Activated CD8-positive, alpha-beta memory T cell treated with anti-CD3 and anti-CD28 coated beads, Interleukin-2, amount 50 U/mL, for 24 hours (primary cell): Measurements from ENCODE around the gene CCDC158.
"Not testable (repeated sequence)": the region's sequence is repeated elsewhere in the genome, so short reads cannot be mapped to it uniquely, and the experiment has no call there.

Experiments
- DNase-seq: peaks from one replicate; pipeline ENCODE4 v3.0.0-alpha.2; 2020; ENCODE audit errors: extremely low read depth

Gene CCDC158

GRCh38 chr4:76420762-76421581 lies at the start of gene CCDC158:
CCDC158 (minus strand) TSS chr4:76421141; CDS start chr4:76403207, 17,934 bp downstream.
- no peak for DNase-seq

- no peak for DNase-seq
Measured at GRCh38 chr4:76470532-76470931, 49.6 kb upstream of the CCDC158 start.

DNA sequence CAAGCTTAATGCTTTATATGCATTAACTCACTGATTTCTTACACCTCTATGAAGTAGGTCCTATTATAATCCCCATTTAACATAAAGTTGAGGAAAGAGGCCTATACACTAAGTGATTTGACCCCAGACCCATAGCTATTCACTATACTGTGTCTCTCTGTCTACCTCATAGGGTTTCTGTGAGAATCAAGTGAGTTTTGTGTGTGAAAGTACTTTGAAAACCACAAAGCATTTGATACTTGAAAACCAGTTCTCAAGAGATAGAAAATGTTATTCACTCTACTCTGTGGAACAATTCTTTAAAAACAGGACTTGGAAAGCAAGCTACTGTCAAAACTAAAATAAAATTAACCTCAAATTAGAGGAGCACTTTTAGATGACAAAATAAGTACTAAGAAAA lies 49.1 kb upstream of the CCDC158 start:
- DNase-seq, result no peak

- DNase-seq, result no peak
Measured at GRCh38 chr4:76463568-76463967, 42.6 kb upstream of the CCDC158 start.

DNA sequence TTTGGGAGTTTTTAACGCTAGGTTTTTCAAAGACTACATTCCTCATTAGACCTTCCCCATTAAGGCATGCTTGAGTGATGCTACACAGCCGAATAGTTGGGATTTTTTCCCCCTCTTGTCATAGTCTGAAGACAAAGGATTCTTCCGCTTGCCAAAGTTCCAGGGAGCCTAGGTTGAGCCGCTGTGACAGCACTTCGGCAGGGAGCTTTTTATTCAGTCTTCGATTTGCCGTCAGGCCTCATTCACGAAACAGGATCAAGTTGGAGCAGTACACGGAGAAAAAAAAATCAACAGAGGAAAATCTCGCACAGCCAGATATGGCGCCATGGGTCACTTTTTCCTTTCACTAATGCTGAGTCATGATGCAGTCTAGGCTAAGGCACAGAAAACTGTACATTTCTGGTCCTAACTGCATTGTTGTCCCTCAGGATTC lies 38.4 kb upstream of the CCDC158 start:
- no peak for DNase-seq

GRCh38 chr4:76458825-76459224 lies 37.9 kb upstream of the CCDC158 start:
- DNase-seq, result no peak

GRCh38 chr4:76458297-76458696 lies 37.4 kb upstream of the CCDC158 start:
- DNase-seq, result no peak

- DNase-seq, result no peak
Measured at GRCh38 chr4:76457885-76458284, 36.9 kb upstream of the CCDC158 start.

DNA sequence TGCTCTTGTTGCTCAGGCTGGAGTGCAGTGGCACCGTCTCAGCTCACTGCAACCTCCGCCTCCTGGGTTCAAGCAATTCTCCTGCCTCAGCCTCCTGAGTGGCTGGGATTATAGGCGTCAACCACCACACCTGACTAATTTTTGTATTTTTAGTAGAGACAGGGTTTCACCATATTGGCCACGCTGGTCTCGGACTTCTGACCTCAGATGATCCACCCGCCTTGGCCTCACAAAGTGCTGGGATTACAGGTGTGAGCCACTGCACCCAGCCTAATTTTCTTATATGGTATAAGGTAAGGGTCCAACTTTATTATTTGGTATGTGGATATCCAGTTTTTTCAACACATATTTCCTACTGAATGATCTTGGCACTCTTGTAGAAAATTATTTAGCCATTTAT lies 33.1 kb upstream of the CCDC158 start:
- not testable (repeated sequence) for DNase-seq

DNA sequence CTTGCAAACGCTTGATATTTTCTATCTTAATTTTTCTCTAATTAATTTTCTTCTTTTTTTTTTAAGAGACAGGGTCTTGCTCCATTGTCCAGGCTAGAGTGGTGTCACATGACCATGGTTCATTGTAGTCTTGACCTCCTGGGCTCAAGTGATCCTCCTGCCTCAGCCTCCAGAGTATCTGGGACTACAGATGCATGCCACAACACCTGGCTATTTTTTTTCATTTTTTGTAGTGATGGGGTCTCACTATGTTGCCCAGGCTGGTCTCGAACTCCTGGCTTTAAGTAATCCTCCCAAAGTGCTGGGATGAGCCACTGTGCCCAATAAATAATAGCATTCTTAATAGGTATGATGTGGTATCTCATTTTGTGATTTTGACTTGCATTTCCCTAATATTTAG lies 32.3 kb upstream of the CCDC158 start:
- no peak for DNase-seq

GRCh38 chr4:76449833-76450232 lies 28.9 kb upstream of the CCDC158 start:
- no peak for DNase-seq

GRCh38 chr4:76449362-76449767 lies 28.4 kb upstream of the CCDC158 start:
- no peak for DNase-seq

- no peak for DNase-seq
Measured at GRCh38 chr4:76448211-76448610, 27.3 kb upstream of the CCDC158 start.

- no peak for DNase-seq
Measured at GRCh38 chr4:76447393-76447851, 26.5 kb upstream of the CCDC158 start.

- no peak for DNase-seq
Measured at GRCh38 chr4:76445911-76446310, 25.0 kb upstream of the CCDC158 start.

GRCh38 chr4:76443376-76443775 lies 22.4 kb upstream of the CCDC158 start:
- DNase-seq, result no peak

DNA sequence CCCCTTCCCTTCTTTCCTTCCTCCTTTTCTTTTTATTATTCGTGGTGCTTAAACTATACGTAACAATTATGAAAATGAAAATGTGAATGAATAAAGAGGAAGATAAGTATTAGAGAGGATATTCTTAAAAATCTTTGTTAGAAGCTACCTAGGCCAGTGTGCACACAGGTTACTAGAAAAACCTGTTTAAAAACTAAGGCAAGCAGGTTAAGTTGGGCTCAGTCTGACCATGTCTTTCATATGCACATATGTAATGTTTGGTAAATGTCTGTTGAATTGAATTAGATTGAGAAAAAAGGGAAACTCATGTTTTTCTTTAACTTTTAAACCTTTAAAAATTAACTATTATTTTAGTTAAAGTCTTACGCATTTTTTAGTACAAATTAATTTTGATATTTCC lies 21.9 kb upstream of the CCDC158 start:
- no peak for DNase-seq

GRCh38 chr4:76441881-76442280 lies 20.9 kb upstream of the CCDC158 start:
- DNase-seq, result no peak

DNA sequence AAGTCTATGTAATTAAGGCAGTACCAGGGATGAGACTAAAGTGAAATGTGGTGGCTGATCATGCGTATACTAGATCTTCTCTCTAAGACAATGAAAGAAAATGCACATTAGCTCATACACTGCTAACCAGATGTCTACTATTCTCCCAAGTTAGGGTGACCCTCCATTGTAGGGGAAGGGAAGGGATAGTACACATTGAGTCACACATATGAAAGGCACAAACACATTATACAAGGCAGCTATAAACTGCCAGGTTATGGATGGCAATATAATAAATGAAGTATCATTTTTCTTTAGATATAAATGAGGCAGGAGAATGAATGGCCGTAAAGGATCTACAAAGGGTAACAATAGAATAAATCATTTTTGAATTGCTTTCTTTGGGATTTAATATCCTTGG lies 18.6 kb upstream of the CCDC158 start:
- no peak for DNase-seq

- DNase-seq, result no peak
Measured at GRCh38 chr4:76435528-76436319, 14.8 kb upstream of the CCDC158 start.

DNA sequence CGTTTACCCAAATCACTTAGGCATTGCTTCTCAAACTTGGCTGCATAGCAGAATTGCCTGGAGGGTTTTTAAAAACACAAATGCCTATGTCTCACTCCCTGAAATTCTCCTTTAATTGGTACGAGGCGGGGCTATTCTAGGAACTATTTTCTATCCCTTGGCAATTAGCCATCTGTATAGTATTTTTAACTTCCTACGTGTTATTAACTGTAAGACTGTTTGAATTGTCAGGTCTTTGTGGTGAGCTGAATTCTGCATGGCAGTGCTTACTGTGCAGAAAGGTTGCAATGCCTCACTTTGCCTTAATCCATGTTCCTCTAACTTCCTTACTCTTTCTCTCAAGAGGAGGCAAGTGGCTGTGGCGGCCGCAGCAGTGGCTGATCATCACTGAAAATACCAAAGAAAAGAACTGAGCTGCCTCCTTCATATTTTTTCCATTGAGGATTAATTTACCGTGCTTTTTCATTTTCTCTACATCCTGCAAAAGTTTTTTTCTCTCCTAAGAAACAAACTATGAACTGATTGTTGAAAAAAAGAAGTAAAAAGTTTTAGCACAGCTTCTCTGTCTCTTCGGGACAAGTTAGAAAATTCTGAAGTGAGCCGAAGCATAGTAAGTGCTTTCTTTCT lies 14.1 kb upstream of the CCDC158 start, which contains the start of gene SHROOM3:
Gene SHROOM3 (plus strand): TSS at position 329 of the 627 bp plus-strand sequence. CDS start 824 bp downstream, outside the sequence.
- DNase-seq, result no peak
